Omental fat pad (tissue), 4 donors: ENCODE results near the gene WDR12. TPM values are rescaled to one million over a fixed set of nuclear protein-coding genes. Genes with fewer than 3 reads are reported as not detected.
"Not testable (repeated sequence)": the region's sequence is repeated elsewhere in the genome, so short reads cannot be mapped to it uniquely, and the experiment has no call there.

ENCODE experiments used
- ATAC-seq: fragments of 150-250 bp; one replicate; pipeline ENCODE4 v1.9.1; 2016; ENCODE audit warnings: mild to moderate bottlenecking, moderate library complexity; ENCODE audit not compliant: low FRiP score
- DNase-seq: peaks from one replicate; pipeline ENCODE4 v3.0.0-alpha.2; 2019; ENCODE audit warnings: low spot score
- total RNA-seq, 4 donors: library from RNA; depleted of rRNA; stranded (reverse); fragments of >200 nt; gene quantifications; one replicate each; pipeline ENCODE4 v1.1.0, GENCODE V29; 2016
- TF ChIP-seq, protein P1 (sequence below), 3 donors: fragments of 450-650 bp; IDR thresholded peaks; one replicate each; pipeline ENCODE4 v1.5.1; 2016 to 2017; ENCODE audit warnings: antibody characterized with exemption in 3 of 3, mild to moderate bottlenecking in 3 of 3, moderate library complexity in 2 of 3

WDR12 gene
- total RNA-seq, 4 donors from 2014 or later: 12.3 to 31.8 (median 14.8) TPM

GRCh38 chr2:202881570-202881969 is 29.9 kb downstream of the WDR12 start:
- TF ChIP-seq, protein P1, sequence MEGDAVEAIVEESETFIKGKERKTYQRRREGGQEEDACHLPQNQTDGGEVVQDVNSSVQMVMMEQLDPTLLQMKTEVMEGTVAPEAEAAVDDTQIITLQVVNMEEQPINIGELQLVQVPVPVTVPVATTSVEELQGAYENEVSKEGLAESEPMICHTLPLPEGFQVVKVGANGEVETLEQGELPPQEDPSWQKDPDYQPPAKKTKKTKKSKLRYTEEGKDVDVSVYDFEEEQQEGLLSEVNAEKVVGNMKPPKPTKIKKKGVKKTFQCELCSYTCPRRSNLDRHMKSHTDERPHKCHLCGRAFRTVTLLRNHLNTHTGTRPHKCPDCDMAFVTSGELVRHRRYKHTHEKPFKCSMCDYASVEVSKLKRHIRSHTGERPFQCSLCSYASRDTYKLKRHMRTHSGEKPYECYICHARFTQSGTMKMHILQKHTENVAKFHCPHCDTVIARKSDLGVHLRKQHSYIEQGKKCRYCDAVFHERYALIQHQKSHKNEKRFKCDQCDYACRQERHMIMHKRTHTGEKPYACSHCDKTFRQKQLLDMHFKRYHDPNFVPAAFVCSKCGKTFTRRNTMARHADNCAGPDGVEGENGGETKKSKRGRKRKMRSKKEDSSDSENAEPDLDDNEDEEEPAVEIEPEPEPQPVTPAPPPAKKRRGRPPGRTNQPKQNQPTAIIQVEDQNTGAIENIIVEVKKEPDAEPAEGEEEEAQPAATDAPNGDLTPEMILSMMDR (IDR thresholded peaks at IDR 0.05): no peak
- no peak for DNase-seq
- no peak for ATAC-seq

DNA sequence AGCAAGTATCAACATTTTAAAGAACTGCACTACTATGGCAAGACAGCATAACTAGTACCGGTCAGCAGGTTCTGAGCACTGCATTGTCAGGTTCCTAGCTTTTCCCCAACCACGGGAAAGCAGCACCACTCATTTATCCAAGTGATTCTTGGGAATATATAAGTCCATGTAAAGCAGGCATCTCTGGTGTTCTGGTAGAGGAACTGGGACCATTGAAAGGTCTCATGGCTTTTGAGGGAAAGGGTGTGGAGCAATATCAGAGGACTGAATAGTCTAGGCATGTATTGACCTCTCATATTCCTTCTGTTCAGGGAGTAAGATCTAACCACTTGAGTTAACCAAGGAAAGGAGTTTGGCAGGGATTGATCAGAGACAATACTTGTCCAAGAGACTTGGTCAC is 33.8 kb downstream of the WDR12 start:
- no peak for DNase-seq
- ATAC-seq: no peak
- TF ChIP-seq, protein P1 (IDR thresholded peaks at IDR 0.05): no peak

- ATAC-seq: peak; percentile 81
- DNase-seq: peak; percentile 39
- TF ChIP-seq, protein P1 (IDR thresholded peaks at IDR 0.05): no peak
Observed at GRCh38 chr2:202871300-202872141, 40.0 kb downstream of the WDR12 start, which contains the start of gene ICA1L. Gene ICA1L (minus strand): TSS chr2:202871766. CDS start chr2:202829009, 42,757 bp downstream.

DNA sequence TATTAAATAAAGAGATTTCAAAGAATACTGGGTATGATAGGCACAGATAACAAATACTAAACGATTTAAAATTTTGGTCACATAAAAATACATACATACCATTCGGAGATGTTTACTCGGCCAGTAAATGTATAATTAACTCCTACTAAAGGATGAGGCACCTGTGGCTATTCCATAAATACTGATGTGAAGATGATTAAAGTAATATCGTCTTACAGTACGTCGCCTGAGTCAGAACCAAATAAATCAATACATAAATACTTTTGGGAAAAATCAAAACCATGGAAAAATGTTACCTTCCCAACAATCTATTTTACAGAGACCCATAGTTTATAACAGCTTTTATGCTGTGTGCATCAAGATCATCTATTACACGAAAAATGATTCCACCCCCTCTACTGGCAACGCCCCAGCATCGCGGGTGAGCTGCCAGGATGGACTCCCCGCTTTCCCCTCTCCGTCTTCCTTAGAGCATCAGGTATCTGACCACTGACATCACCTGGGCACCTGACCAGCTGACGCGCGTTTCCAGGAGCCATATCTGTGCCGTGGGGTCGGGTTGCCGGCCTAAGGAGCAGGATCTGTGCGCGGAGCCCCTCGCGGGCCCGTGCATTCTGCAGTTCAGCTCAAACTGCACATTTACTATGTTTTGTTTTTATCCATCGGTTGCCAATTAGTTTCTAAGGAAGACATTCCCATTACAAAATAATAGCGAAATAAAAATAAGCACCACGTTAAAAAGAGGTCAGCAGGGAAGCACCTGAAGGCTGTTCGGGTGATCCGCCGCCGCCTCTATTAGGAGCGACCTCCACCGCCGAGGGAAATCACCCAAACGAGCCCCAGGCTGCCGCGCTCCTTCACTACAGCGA is 40.8 kb downstream of the WDR12 start:
- TF ChIP-seq, protein P1 (IDR thresholded peaks at IDR 0.05): no peak
- DNase-seq (peak; percentile 35), ATAC-seq (peak; percentile 90)

DNA sequence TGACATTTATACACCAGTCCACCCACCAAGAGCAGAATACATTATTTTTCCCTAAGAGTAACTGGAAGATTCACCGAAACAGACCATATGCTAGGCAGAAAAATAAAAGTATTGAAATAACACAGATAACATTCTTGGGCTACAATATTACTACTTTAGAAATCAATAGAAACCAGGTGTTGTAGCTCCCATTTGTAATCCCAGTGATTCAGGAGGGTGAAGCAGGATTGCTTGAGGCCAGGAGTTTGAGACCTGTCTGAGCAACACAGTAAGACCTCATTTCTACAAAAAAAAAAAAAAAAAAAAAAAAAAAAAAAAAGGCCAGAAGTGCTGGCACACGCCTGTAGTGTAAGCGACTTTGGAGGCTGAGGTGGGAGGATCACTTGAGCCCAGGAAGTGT is 49.5 kb downstream of the WDR12 start:
- ATAC-seq (no peak), DNase-seq (no peak)
- TF ChIP-seq, protein P1 (IDR thresholded peaks at IDR 0.05): no peak

- TF ChIP-seq, protein P1 (IDR thresholded peaks at IDR 0.05): no peak
- no peak for ATAC-seq
- no peak for DNase-seq
Observed at GRCh38 chr2:202858601-202859000, 52.9 kb downstream of the WDR12 start.

DNA sequence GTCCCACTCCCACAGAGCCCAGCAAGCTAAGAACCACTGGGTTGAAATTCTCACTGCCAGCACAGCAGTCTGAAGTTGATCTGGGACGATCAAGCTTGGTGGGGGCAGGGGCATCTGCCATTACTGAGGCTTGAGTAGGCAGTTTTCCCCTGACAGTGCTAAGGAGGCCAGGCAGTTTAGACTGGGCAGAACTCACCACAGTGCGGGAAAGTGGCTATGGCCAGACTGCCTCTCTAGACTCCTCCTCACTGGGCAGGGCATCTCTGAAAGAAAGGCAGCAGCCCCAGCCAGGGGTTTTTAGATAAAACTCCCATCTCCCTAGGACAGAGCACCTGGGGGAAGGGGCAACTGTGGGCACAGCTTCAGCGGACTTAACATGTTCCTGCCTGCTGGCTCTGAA is 62.1 kb downstream of the WDR12 start:
- not testable (repeated sequence) for ATAC-seq, DNase-seq
